Measurements from ENCODE around the gene GPC5.

GPC5 gene

DNA sequence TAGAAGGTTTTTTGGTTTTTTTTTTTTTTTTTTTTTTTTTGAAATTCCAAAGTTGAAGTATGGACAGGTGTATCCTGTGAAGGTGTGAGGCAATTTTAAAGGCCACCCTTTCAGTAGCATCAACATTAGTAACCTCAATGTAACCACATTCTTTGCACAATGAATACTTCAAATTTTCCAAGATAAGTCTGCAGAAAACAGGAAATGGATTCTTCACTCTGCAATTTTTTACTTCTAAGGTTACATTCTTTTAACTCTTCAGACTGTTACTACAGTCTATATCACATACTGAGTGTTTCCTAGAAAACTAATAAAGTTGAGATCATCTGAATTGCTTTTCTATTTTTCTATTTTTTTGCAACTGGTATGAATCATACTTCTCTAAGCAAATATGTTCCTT lies 1259.1 kb downstream of the GPC5 start:
- Histone ChIP-seq H3K4me3 (ENCODE audit: low read length in 2 of 2) (no peak overlapping the region), H3K27me3 (ENCODE audit: control insufficient read depth in 2 of 2, insufficient read depth in 2 of 2, low read length in 2 of 2) (no peaks in the 10 kb centered on the region), H3K27ac (ENCODE audit: low read depth in 2 of 2, low read length in 2 of 2) (no peak overlapping the region), H3K36me3 (ENCODE audit: control insufficient read depth in 2 of 2, insufficient read depth in 2 of 2, low read length in 2 of 2) (no peaks in the 10 kb centered on the region), H3K9me3 (ENCODE audit: control insufficient read depth in 2 of 2, low read length in 2 of 2) (no peaks in the 10 kb centered on the region), H3K9ac (ENCODE audit: low read depth in 1 of 2, low read length in 2 of 2) (no peak overlapping the region), H3K4me1 (ENCODE audit: control insufficient read depth in 2 of 2, insufficient read depth in 2 of 2, low read length in 2 of 2) (no peaks in the 10 kb centered on the region)

DNA sequence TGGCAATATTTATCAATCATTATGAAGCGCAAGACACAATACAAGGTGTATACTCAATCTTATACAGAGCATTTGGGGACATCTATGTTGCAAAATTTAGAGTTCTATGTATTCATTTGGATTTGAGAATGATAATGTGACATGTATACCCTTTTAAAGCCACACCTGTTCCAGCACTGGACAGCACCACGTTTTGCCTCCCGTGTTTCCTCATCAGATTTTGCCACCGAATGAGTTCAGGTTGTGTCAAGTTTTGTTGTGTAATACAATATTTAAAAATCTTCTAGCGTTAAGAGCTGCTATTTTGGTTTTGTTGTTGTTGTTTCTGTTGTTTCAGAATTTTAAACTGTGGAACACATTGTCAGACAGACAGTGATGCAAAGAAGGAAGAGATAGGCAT lies 1259.9 kb downstream of the GPC5 start:
- Histone ChIP-seq H3K9me3 (ENCODE audit: control insufficient read depth in 2 of 2, low read length in 2 of 2) (no peaks in the 10 kb centered on the region), H3K9ac (ENCODE audit: low read depth in 1 of 2, low read length in 2 of 2) (no peak overlapping the region), H3K4me1 (ENCODE audit: control insufficient read depth in 2 of 2, insufficient read depth in 2 of 2, low read length in 2 of 2) (no peaks in the 10 kb centered on the region), H3K27ac (ENCODE audit: low read depth in 2 of 2, low read length in 2 of 2) (no peak overlapping the region), H3K4me3 (ENCODE audit: low read length in 2 of 2) (no peak overlapping the region), H3K36me3 (ENCODE audit: control insufficient read depth in 2 of 2, insufficient read depth in 2 of 2, low read length in 2 of 2) (no peaks in the 10 kb centered on the region), H3K27me3 (ENCODE audit: control insufficient read depth in 2 of 2, insufficient read depth in 2 of 2, low read length in 2 of 2) (no peaks in the 10 kb centered on the region)

DNA sequence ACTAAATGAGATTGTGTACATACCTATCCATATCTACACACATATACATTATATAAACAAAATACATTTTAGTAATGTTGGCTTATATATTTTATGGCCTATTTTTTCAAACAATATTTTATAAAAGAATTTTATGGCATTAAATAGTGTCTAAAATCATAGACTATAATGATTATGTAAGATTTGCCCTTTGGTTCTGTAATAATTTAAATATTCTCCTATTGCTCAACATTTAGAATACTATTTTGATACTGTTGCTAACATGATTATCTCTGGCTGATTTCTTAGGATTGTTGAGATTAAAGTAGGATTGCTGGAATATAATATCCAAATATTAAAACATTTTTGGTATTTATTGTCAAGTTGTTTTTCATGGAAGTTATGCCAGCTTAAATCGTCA lies 1263.0 kb downstream of the GPC5 start:
- H3K9me3 ChIP-seq (ENCODE audit: control insufficient read depth in 2 of 2, low read length in 2 of 2), result no peaks in the 10 kb centered on the region
- H3K27ac ChIP-seq (ENCODE audit: low read depth in 2 of 2, low read length in 2 of 2), result no peak overlapping the region
- no peaks in the 10 kb centered on the region for H3K27me3 ChIP-seq (ENCODE audit: control insufficient read depth in 2 of 2, insufficient read depth in 2 of 2, low read length in 2 of 2)
- no peak overlapping the region for H3K4me3 ChIP-seq (ENCODE audit: low read length in 2 of 2)
- no peaks in the 10 kb centered on the region for H3K4me1 ChIP-seq (ENCODE audit: control insufficient read depth in 2 of 2, insufficient read depth in 2 of 2, low read length in 2 of 2)
- no peak overlapping the region for H3K9ac ChIP-seq (ENCODE audit: low read depth in 1 of 2, low read length in 2 of 2)
- H3K36me3 ChIP-seq (ENCODE audit: control insufficient read depth in 2 of 2, insufficient read depth in 2 of 2, low read length in 2 of 2), result no peaks in the 10 kb centered on the region

- Histone ChIP-seq H3K27me3 (ENCODE audit: control insufficient read depth in 2 of 2, insufficient read depth in 2 of 2, low read length in 2 of 2) (no peaks in the 10 kb centered on the region), H3K4me3 (ENCODE audit: low read length in 2 of 2) (no peak overlapping the region), H3K27ac (ENCODE audit: low read depth in 2 of 2, low read length in 2 of 2) (no peak overlapping the region), H3K9ac (ENCODE audit: low read depth in 1 of 2, low read length in 2 of 2) (no peak overlapping the region), H3K4me1 (ENCODE audit: control insufficient read depth in 2 of 2, insufficient read depth in 2 of 2, low read length in 2 of 2) (no peaks in the 10 kb centered on the region), H3K9me3 (ENCODE audit: control insufficient read depth in 2 of 2, low read length in 2 of 2) (no peaks in the 10 kb centered on the region), H3K36me3 (ENCODE audit: control insufficient read depth in 2 of 2, insufficient read depth in 2 of 2, low read length in 2 of 2) (no peaks in the 10 kb centered on the region)
Observed at GRCh38 chr13:92668157-92668556, 1269.7 kb downstream of the GPC5 start.

DNA sequence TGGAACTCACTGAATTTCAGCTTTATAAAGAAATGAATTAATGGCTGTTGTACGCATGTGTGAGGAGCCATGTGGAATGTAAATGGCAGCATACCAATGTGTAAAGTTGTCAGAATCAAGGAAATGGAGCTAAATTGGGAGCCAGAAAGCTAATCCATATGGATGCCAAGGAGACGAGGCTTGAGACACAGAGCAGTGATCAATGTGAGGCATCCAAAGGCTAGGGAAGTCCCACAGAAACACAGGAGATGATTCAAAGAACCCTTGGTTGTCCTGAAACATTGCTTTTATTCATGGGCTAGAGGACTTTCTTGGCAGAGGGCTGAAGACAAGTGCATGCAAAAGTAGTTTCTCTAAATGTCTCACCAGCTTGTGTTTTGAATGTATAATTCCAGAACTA lies 1271.7 kb downstream of the GPC5 start:
- Histone ChIP-seq H3K27ac (ENCODE audit: low read depth in 2 of 2, low read length in 2 of 2) (no peak overlapping the region), H3K4me1 (ENCODE audit: control insufficient read depth in 2 of 2, insufficient read depth in 2 of 2, low read length in 2 of 2) (no peaks in the 10 kb centered on the region), H3K27me3 (ENCODE audit: control insufficient read depth in 2 of 2, insufficient read depth in 2 of 2, low read length in 2 of 2) (no peaks in the 10 kb centered on the region), H3K9me3 (ENCODE audit: control insufficient read depth in 2 of 2, low read length in 2 of 2) (no peaks in the 10 kb centered on the region), H3K4me3 (ENCODE audit: low read length in 2 of 2) (no peak overlapping the region), H3K36me3 (ENCODE audit: control insufficient read depth in 2 of 2, insufficient read depth in 2 of 2, low read length in 2 of 2) (no peaks in the 10 kb centered on the region), H3K9ac (ENCODE audit: low read depth in 1 of 2, low read length in 2 of 2) (no peak overlapping the region)

DNA sequence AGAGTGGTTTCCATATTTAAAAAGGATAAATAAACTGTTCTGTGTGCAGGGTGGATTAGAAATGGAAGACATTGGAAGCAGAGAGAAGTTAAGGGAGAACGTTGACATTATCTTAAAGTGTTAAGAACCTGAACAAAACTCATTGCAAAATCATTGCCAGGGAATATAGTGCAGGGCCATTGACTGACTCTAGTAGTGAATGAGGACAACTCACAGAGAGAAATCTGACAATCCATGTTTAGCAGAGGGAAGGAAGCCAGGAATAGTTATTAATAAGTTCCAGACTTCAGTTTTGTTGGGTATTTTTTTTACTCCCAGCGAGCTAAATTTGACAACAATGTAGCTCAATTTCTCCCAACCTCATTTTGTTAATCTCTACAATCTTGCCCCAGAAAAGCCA lies 1273.4 kb downstream of the GPC5 start:
- Histone ChIP-seq H3K27ac (ENCODE audit: low read depth in 2 of 2, low read length in 2 of 2) (no peak overlapping the region), H3K27me3 (ENCODE audit: control insufficient read depth in 2 of 2, insufficient read depth in 2 of 2, low read length in 2 of 2) (no peaks in the 10 kb centered on the region), H3K36me3 (ENCODE audit: control insufficient read depth in 2 of 2, insufficient read depth in 2 of 2, low read length in 2 of 2) (no peaks in the 10 kb centered on the region), H3K9me3 (ENCODE audit: control insufficient read depth in 2 of 2, low read length in 2 of 2) (no peaks in the 10 kb centered on the region), H3K4me3 (ENCODE audit: low read length in 2 of 2) (no peak overlapping the region), H3K4me1 (ENCODE audit: control insufficient read depth in 2 of 2, insufficient read depth in 2 of 2, low read length in 2 of 2) (no peaks in the 10 kb centered on the region), H3K9ac (ENCODE audit: low read depth in 1 of 2, low read length in 2 of 2) (no peak overlapping the region)

DNA sequence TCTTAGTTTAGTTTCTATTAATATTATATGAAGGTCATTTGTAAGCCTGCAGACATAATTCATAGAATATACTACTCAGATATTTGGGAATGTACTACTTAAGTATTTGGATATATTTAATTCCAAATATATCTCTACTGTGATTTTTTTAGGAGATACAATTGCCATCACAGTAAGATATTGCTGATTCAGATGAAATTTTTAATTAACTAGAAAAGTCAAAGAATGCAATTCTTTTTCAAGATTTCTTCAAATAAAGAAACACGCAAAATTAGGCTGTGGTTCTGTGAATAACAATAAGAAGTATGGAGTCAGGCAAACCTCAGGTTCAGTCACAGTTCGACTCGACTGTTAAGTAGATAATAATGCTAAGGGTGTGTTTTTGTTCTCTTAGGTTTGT lies 1277.8 kb downstream of the GPC5 start:
- Histone ChIP-seq H3K9ac (ENCODE audit: low read depth in 1 of 2, low read length in 2 of 2) (no peak overlapping the region), H3K9me3 (ENCODE audit: control insufficient read depth in 2 of 2, low read length in 2 of 2) (no peaks in the 10 kb centered on the region), H3K36me3 (ENCODE audit: control insufficient read depth in 2 of 2, insufficient read depth in 2 of 2, low read length in 2 of 2) (no peaks in the 10 kb centered on the region), H3K4me1 (ENCODE audit: control insufficient read depth in 2 of 2, insufficient read depth in 2 of 2, low read length in 2 of 2) (no peaks in the 10 kb centered on the region), H3K4me3 (ENCODE audit: low read length in 2 of 2) (no peak overlapping the region), H3K27ac (ENCODE audit: low read depth in 2 of 2, low read length in 2 of 2) (no peak overlapping the region), H3K27me3 (ENCODE audit: control insufficient read depth in 2 of 2, insufficient read depth in 2 of 2, low read length in 2 of 2) (no peaks in the 10 kb centered on the region)

DNA sequence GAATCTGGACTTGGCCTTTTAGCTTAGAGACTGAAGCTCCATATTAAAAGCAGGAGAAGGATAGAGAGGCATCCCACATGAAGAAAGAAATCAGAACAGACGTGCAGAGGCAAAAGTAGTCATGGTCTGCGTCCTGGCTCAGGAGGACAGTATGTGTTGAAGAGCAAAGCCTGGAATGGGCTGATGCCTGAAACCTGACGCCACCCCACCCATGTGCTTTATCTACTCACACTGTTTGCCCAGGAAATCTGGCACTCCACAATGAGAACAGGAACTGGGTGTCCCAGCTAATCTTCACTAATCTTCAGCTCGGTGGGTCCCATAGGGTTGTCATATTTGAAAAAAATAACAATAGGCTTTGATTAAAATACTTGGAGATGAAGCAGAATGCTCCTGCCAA lies 1279.2 kb downstream of the GPC5 start:
- Histone ChIP-seq H3K4me1 (ENCODE audit: control insufficient read depth in 2 of 2, insufficient read depth in 2 of 2, low read length in 2 of 2) (no peaks in the 10 kb centered on the region), H3K9ac (ENCODE audit: low read depth in 1 of 2, low read length in 2 of 2) (no peak overlapping the region), H3K27me3 (ENCODE audit: control insufficient read depth in 2 of 2, insufficient read depth in 2 of 2, low read length in 2 of 2) (no peaks in the 10 kb centered on the region), H3K9me3 (ENCODE audit: control insufficient read depth in 2 of 2, low read length in 2 of 2) (no peaks in the 10 kb centered on the region), H3K27ac (ENCODE audit: low read depth in 2 of 2, low read length in 2 of 2) (no peak overlapping the region), H3K4me3 (ENCODE audit: low read length in 2 of 2) (no peak overlapping the region), H3K36me3 (ENCODE audit: control insufficient read depth in 2 of 2, insufficient read depth in 2 of 2, low read length in 2 of 2) (no peaks in the 10 kb centered on the region)

DNA sequence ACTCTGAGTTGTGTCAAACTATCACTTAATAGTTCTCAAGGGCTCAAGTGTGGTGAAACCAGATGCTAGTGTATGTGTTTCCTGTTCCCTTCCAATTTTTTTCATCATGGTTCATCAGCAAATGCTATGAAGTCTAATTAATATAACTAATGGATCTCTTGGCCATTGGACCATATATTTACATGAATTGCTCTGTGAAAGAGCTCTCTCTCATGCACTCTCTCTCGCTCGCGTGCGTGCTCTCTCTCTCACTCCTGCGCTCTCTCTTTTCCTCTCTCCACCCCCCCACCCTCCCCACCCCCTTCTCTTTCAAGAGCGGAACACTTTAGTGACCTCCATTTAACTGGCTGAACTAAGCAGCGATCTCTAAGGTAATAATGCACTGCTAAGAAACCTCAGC lies 1281.2 kb downstream of the GPC5 start:
- Histone ChIP-seq H3K9ac (ENCODE audit: low read depth in 1 of 2, low read length in 2 of 2) (no peak overlapping the region), H3K27ac (ENCODE audit: low read depth in 2 of 2, low read length in 2 of 2) (no peak overlapping the region), H3K4me1 (ENCODE audit: control insufficient read depth in 2 of 2, insufficient read depth in 2 of 2, low read length in 2 of 2) (no peaks in the 10 kb centered on the region), H3K9me3 (ENCODE audit: control insufficient read depth in 2 of 2, low read length in 2 of 2) (no peaks in the 10 kb centered on the region), H3K4me3 (ENCODE audit: low read length in 2 of 2) (no peak overlapping the region), H3K27me3 (ENCODE audit: control insufficient read depth in 2 of 2, insufficient read depth in 2 of 2, low read length in 2 of 2) (no peaks in the 10 kb centered on the region), H3K36me3 (ENCODE audit: control insufficient read depth in 2 of 2, insufficient read depth in 2 of 2, low read length in 2 of 2) (no peaks in the 10 kb centered on the region)

- Histone ChIP-seq H3K27ac (ENCODE audit: low read depth in 2 of 2, low read length in 2 of 2) (no peak overlapping the region), H3K9ac (ENCODE audit: low read depth in 1 of 2, low read length in 2 of 2) (no peak overlapping the region), H3K4me1 (ENCODE audit: control insufficient read depth in 2 of 2, insufficient read depth in 2 of 2, low read length in 2 of 2) (no peaks in the 10 kb centered on the region), H3K9me3 (ENCODE audit: control insufficient read depth in 2 of 2, low read length in 2 of 2) (no peaks in the 10 kb centered on the region), H3K27me3 (ENCODE audit: control insufficient read depth in 2 of 2, insufficient read depth in 2 of 2, low read length in 2 of 2) (no peaks in the 10 kb centered on the region), H3K36me3 (ENCODE audit: control insufficient read depth in 2 of 2, insufficient read depth in 2 of 2, low read length in 2 of 2) (no peaks in the 10 kb centered on the region), H3K4me3 (ENCODE audit: low read length in 2 of 2) (no peak overlapping the region)
Observed at GRCh38 chr13:92681239-92681638, 1282.8 kb downstream of the GPC5 start.

DNA sequence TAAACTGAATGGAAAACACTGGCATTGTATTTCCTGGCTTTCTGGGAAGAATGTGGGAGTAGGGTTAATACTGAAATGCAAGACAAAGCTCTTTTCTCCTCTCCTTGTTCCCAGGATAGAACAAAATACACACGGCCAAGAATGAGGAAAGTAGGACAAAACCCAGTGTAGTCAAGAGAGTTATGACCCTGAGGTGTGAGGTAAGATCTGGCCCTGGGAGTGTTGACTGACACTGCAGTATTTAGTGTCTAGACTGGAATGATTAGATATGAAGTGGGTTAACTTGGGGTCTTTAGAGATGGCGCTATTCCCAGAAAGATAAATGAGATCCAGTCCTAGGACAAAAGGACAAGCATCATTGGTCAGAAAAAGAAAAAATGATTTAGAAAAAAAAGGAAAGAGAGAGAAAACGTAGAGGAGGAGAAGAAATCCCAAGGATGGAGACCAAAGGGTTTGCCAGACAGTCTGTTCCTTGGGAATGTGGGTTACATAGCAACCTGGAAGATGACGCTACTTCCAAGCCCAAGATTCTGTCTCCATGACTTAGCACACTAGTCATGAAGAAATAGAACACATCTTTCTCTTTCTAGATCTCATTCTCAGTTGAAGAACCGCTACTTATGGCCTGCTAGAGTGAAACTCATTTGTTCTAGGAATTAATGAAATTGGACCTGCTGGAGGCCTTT lies 1284.6 kb downstream of the GPC5 start:
- Histone ChIP-seq H3K4me1 (ENCODE audit: control insufficient read depth in 2 of 2, insufficient read depth in 2 of 2, low read length in 2 of 2) (no peaks in the 10 kb centered on the region), H3K9me3 (ENCODE audit: control insufficient read depth in 2 of 2, low read length in 2 of 2) (no peaks in the 10 kb centered on the region), H3K36me3 (ENCODE audit: control insufficient read depth in 2 of 2, insufficient read depth in 2 of 2, low read length in 2 of 2) (no peaks in the 10 kb centered on the region), H3K4me3 (ENCODE audit: low read length in 2 of 2) (no peak overlapping the region), H3K27ac (ENCODE audit: low read depth in 2 of 2, low read length in 2 of 2) (no peak overlapping the region), H3K9ac (ENCODE audit: low read depth in 1 of 2, low read length in 2 of 2) (no peak overlapping the region), H3K27me3 (ENCODE audit: control insufficient read depth in 2 of 2, insufficient read depth in 2 of 2, low read length in 2 of 2) (no peaks in the 10 kb centered on the region)
